Measurements from ENCODE around the gene SV2B.

GRCh38 chr15:91117375-91117774 is 17.3 kb downstream of the SV2B start:
- TF ChIP-seq PCBP2 (IDR thresholded peaks at IDR 0.05; ENCODE audit: low read depth, low read length, poor library complexity, severe bottlenecking) = no peak
- no peak for TF ChIP-seq BRF1 (IDR thresholded peaks at IDR 0.05; ENCODE audit: borderline replicate concordance, extremely low read depth, insufficient read length)
- TF ChIP-seq ZNF609 (CRISPR knock-in tag; IDR thresholded peaks at IDR 0.05; ENCODE audit: borderline replicate concordance) = no peak
- TF ChIP-seq MEIS2 (IDR thresholded peaks at IDR 0.05; ENCODE audit: partially characterized antibody) = no peak

Data from K562 (cell line).